DOHH2 (cell line): ENCODE data around the gene ZNF254.

Source experiments
- CTCF ChIP-seq: fragments of 200-600 bp; sonication (generic); IDR thresholded peaks from one replicate; pipeline ENCODE4 v1.5.1; 2014; ENCODE audit warnings: antibody characterized with exemption, mild to moderate bottlenecking, low read depth, low read length; ENCODE audit not compliant: poor library complexity, severe bottlenecking
- EZH2phosphoT487 ChIP-seq: fragments of 200-600 bp; sonication (generic); IDR thresholded peaks from 2 replicates; pipeline ENCODE4 v1.6.1; 2017; ENCODE audit warnings: borderline replicate concordance, mild to moderate bottlenecking, antibody characterized with exemption, low read length, moderate library complexity, mixed read lengths

- TF ChIP-seq EZH2phosphoT487 (no peak), CTCF (no peak)
Observed at GRCh38 chr19:24140591-24140990, 53.6 kb downstream of the ZNF254 start.
